Ovary (tissue), 3 donors: Measurements from ENCODE around the gene SLFN5.

ENCODE experiments used
- EP300 ChIP-seq: sonication (generic); formaldehyde crosslinking; IDR thresholded peaks from one replicate; pipeline ENCODE4 v1.6.1; 2017; ENCODE audit warnings: antibody characterized with exemption
- POLR2A ChIP-seq: fragments of 450-650 bp; IDR thresholded peaks from one replicate; pipeline ENCODE4 v1.6.1; 2017; ENCODE audit warnings: antibody characterized with exemption, mild to moderate bottlenecking, moderate library complexity
- TF ChIP-seq, protein P1 (sequence below), 3 donors: fragments of 450-650 bp in 2 of 3; fragments of 200-600 bp in 1 of 3; IDR thresholded peaks; one replicate each; pipeline versions ENCODE4 v1.5.1 to v1.8.0; 2016 to 2022; ENCODE audit warnings: antibody characterized with exemption in 3 of 3, mild to moderate bottlenecking in 1 of 3
- donor health status: DM: no; HTN: no; CAD: no.

GRCh38 chr17:35235289-35235688 is 7.6 kb upstream of the SLFN5 start:
- TF ChIP-seq POLR2A (no peak), EP300 (no peak)
- TF ChIP-seq, protein P1, sequence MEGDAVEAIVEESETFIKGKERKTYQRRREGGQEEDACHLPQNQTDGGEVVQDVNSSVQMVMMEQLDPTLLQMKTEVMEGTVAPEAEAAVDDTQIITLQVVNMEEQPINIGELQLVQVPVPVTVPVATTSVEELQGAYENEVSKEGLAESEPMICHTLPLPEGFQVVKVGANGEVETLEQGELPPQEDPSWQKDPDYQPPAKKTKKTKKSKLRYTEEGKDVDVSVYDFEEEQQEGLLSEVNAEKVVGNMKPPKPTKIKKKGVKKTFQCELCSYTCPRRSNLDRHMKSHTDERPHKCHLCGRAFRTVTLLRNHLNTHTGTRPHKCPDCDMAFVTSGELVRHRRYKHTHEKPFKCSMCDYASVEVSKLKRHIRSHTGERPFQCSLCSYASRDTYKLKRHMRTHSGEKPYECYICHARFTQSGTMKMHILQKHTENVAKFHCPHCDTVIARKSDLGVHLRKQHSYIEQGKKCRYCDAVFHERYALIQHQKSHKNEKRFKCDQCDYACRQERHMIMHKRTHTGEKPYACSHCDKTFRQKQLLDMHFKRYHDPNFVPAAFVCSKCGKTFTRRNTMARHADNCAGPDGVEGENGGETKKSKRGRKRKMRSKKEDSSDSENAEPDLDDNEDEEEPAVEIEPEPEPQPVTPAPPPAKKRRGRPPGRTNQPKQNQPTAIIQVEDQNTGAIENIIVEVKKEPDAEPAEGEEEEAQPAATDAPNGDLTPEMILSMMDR (IDR thresholded peaks at IDR 0.05) = no peak
